HG03378 (cell line): ENCODE data around the gene ARL5C.

Experiments
- ATAC-seq: cut with Tn5 transposase; IDR thresholded peaks from one replicate; pipeline ENCODE4 v1.9.1; 2021; ENCODE audit warnings: mild to moderate bottlenecking, moderate library complexity; ENCODE audit not compliant: unreplicated experiment

ARL5C gene

DNA sequence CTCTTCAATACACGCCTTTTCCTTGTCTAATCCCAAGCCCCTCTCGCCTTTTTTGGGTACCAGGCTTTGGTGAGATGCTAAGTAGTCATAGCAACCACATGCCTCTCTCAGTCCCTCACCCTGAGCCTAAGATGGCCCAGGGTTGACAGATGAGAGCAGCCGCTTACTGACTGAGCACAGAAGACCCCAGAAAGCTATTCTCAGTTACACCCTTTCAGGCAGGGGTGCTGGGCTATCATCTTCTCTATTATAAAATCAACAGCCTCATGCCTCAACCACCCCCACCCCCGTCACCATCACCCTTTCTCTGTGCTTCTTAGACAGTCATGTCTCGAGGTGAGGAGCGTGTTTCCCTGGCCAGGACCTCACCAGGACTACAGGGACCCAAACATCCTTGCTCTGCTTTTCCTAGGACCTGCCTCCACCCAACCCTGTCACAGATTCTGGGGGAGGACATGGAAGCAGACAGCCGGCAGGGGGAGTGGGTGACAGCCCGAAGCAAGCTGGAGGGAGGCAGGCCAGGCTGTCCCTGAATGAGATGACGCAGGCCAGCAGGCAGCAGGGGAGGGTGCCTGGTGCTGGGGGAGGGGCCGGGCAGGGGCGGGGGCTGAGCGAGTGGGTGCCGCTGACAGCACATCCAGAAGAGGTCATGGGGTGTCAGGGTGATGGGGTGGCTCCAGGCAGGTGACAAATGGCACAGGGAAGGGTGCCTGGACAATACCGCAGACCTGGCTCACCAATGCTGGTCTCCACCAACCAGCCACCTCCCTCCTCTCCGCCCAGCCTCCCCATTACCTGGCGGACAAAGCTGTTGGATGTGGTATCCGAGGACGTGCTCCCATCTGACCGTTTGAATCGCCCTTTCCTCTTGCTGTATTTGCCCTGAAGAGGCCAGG is 28.4 kb upstream of the ARL5C start:
- no peak for ATAC-seq

DNA sequence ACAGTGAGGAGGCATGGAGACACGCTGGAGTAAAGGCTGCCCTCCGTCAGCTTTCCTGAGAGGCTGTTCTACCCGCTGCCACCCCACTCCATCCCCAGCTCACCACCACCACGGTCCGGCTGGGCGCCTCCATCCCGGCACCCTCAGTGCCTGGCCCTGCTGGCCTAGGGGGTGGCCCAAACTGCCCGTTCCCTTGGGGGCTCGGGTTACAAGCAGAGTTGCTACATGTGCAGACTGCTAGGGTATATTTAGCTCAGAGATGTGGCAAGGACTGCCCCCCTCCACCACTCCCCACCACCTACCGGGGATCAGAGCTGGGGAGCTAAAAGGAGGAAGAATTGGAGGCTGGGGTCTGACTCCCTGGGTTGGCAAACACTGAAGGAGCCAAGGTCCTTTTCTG is 27.4 kb upstream of the ARL5C start:
- ATAC-seq, result no peak

- no peak for ATAC-seq
Measured at GRCh38 chr17:39192901-39193300, 26.9 kb upstream of the ARL5C start.

- no peak for ATAC-seq
Measured at GRCh38 chr17:39191750-39192510, 26.0 kb upstream of the ARL5C start.

DNA sequence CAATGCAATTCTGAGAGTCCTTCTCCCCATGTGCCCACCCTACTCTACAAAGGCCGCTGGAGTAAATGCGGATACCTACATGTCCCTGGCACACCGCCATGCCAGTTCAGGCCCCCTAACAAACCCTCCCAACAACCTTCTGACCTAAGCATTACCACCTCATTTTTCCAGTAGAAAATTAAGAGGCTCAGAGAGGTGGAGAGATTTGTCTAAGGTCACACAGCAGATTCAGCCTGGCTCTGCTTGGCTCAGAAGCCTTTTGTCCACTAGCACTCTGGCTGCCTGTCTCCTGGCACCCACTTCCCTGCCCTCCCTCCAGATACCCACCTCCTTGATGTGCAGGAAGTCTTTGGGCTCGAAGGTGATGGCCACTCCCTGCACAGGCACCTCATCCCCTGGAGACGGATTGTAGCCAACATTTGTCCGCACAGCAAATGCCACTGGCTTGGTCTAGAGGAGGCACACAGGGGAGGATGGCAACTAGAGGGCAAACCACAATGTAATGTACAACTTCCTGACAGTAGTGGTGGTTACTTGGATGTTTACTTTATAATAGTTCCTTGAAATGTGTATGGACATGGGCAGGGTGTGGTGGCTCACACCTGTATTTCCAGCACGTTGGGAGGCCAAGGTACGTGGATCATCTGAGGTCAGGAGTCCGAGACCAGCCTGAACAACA is 21.3 kb upstream of the ARL5C start:
- no peak for ATAC-seq

DNA sequence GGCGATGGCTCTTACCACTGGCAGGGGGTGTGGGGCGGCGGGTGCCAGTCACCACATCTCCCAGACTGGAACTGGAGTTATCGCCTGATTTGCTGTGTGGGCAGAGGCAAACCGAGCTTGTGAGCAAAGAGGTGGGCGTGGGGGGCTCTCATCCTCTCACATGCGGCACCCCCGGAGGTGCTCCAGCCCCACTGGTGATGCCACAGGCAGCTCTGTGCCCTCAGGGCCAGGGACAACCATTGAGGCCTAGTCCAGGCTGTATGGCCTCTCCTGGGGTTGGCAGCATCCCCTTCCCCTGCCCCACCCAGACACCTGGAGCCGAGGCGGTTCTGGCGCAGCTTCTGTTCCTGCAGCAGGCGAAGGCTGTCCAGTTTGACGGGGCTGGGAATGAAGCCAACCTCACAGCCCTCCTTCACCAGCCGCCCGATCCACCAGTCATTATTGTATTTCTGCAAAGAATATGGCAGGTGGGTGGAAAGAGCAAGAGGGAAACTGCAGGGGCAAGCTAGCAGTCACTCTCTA is 20.6 kb upstream of the ARL5C start:
- no peak for ATAC-seq

DNA sequence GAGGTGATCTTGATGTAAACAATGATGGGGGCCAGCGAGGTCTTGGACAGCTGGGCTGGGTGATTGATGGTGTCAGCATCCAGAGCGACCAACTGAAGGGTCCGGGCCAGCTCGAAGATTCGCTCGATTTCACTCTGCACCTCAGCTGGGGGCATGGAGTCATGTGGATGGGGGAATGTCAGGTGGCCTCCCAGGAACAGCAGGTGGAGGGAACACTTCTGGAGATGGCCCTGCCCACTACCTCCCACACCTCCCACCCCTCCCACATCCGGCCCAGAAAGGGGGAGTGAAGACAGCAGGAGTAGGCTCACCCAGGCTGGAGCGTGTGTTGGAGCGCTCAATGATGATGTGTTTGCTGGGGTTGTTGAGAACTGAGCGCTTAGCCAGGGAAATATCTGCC is 17.8 kb upstream of the ARL5C start:
- no peak for ATAC-seq

GRCh38 chr17:39183045-39183444 is 17.1 kb upstream of the ARL5C start:
- ATAC-seq, result no peak

- no peak for ATAC-seq
Measured at GRCh38 chr17:39181303-39181702, 15.3 kb upstream of the ARL5C start.

DNA sequence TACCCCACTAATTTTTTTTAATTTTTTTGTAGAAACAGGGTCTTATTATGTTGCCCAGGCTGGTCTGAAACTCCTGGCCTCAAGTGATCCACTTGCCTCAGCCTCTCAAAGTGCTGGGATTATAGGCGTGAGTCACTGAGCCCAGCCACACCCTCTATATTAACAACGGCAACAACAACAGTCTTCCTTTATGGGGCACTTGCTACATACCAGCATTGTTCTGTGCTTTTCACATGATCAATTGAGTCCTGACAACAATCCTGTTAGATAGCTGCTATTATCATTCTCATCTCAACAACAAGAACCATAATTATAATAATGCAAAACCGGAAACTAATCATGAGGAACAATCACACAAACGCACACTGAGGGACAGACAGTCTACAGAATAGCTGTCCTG is 12.6 kb upstream of the ARL5C start:
- no peak for ATAC-seq

- ATAC-seq, result no peak
Measured at GRCh38 chr17:39177256-39177655, 11.3 kb upstream of the ARL5C start.

DNA sequence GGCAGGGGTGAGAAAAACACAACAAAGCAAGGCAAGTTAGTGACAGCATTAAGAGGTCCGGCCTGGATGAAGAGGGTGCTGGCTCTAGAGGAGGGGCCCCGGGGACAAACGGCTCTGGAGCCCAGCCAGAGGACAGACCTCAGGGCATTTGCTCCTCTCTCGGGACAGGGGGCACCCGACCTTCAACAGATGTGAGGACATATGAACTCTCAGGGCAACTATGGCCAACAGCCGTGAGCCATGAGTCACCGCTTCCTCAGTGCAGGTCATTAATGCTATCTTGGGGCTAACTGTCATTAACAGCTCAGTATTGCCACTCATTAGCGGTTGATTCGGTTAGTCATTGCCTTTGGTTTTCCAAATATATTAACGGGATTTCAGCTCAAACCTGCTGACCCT is 9.7 kb upstream of the ARL5C start:
- ATAC-seq, result no peak

GRCh38 chr17:39174920-39175694 is 9.1 kb upstream of the ARL5C start:
- no peak for ATAC-seq

DNA sequence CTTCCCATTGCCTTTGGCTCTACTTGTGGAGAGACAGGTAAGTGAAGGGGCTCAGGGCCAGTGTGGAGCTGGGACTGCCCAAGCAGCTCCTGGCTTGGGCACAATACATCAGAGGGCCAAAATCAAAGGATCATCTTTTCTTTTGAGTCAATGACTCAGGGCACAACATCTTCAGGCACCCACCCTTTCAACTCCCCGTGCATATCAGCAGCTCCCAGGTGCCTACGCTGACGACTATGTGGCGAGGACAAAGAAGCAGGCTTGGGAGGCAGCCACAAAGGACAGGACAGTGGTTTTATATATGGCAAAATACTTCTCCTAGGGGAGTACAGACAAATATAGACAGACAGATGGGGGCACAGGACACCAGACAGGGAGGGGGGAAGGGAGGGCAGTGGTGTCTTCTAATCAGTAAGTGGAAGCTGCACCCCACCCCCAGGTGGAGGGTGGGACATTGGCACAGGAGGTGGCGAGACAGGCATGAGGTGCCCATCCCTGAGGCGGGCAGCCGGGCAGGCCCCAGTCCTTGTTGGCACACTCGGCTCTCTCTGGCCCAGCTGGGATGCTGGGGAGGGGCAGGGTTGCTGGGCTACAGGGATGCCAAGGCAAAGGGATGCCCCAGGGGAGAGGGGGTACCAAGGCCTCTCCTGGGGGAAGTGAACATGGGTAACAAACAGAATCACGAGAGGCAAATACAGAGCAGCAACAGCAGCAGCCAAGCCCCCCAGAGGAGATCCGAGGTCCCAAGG is 7.7 kb upstream of the ARL5C start:
- no peak for ATAC-seq

GRCh38 chr17:39173080-39173479 is 7.1 kb upstream of the ARL5C start:
- ATAC-seq, result no peak

- ATAC-seq, result no peak
Measured at GRCh38 chr17:39171933-39172332, 6.0 kb upstream of the ARL5C start.

DNA sequence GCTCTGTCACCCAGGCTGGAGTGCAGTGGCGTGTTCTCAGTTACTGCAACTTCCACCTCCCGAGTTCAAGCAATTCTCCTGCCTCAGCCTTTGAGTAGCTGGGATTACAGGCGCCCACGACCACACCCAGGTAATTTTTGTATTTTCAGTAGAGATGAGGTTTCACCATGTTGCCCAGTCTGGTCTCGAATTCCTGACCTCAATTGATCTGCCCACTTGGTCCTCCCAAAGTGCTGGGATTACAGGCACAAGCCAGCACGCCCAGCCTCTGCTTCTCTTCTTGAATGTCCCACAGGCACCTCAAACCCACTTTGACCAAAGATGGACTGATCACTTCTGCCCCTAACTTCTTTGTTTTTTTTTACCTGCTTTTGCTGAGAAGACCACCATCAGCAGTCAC is 4.6 kb upstream of the ARL5C start:
- no peak for ATAC-seq

GRCh38 chr17:39170109-39170508 is 4.1 kb upstream of the ARL5C start:
- ATAC-seq, result no peak

- no peak for ATAC-seq
Measured at GRCh38 chr17:39169518-39169917, 3.6 kb upstream of the ARL5C start.

DNA sequence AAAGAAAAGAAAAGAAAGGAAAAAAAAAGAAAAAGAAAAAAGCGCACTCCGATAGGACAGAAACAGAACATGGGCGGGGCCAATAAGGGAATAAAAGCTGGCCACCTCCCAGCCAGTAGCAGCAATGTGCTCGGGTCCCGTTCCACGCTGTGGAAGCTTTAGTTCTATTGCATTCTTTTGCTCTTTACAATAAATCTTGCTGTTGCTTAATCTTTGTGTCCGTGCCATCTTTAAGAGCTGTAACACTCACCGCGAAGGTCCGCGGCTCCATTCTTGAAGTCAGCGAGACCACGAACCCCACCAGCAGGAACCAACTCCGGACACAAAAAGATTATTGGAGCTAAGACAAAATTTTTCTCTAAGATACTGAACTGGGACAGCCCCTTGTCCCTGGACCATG is 3.1 kb upstream of the ARL5C start:
- ATAC-seq, result no peak
